CD1c-positive myeloid dendritic cell (primary cell): Measurements from ENCODE around the gene PDLIM7.
A peak's percentile ranks its signal among the peaks of the same experiment; 100 is the strongest.

Experiments
- DNase-seq: peaks from one replicate; pipeline ENCODE4 v3.0.0-alpha.2; 2016; ENCODE audit errors: extremely low spot score

The PDLIM7 gene

DNA sequence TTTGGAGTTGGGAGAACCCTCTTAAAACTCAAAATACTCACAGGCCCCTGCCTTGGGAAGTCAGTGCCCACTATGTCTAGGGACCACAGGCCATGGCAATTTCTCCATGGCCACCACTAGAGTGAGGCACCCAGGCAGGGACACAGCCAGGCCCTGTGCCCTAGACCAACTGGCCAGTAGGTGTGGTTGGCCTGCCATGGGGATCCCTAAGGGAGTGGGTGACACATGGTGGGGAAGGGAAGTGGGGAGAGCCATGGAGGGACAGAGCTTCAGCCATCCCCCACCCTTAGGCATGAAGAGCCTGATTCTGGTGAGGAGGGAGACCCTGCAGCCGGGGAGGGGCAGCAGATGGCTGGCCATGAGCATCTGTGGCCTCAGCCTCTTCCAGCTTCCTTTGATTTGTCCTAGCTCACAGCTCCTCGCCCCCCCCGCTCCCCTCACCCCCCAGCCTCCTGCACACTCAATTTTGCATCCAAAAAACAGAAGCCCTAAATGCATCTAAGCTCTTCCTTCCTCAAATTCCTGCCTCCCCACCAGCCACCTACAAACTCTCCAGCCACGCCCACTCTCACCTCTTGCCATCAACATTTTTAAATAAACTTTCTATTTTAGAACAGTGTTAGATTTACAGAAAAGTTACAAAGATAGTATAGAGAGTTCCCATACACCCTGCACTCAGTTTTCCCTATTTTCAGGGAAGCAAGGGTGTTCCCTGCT, 22.4 kb downstream of the PDLIM7 start:
- DNase-seq, result peak; percentile 57

DNA sequence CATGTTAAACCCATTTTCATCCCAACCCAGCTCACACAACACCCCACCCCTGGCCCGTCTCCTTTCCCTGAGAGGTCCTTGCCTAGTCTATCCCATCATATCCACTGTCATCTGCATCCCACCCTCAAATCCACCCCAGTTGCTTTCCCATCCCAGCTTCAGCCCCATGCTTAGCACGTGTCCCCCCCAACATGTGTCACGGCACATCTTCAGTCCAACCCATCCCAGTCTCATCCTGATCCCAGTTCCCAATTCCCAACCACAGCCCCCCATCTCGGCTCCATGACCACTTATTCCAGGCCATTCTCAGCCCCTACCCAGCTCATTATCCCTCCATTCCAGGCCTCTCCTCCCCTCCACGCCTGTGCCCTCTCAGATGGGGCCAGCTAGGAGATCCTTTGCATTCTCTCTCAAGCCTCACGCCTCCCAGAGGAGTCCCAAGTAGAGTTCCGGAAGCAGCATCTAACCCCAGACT, 23.4 kb downstream of the PDLIM7 start:
- DNase-seq, result no peak

DNA sequence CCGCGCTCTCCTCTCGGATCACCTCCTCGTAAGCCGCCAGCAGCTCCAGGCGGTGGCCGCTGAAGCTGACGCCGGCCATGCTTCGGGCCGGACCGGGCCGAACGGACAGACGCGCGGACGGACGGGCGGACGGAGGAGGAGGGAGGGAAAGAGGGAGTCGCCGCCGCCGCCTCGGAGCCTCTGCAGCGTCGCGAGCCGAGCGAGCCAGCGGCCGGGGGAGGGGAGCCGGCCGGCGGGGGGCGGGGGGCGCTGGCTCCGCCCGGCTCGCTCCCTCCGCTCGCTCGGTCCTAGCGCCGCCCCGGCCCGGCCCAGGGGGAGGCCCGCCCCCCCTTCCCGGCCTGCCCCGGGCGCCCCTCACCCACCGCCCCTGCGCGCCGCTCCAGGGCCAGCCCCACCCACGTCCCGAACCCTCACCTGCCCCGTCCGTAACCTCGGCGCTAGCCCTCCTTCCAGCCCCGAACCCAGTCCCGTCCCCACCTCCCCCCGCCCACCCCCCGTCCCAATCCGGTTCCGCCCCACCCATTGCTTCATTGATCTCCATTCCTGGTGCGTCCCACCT, 23.9 kb downstream of the PDLIM7 start, which contains the start of gene DBN1:
TSS of gene DBN1 (minus strand) at position 192 of the 559 bp plus-strand sequence. CDS start at position 79, 113 bp downstream.
- DNase-seq, result no peak

DNA sequence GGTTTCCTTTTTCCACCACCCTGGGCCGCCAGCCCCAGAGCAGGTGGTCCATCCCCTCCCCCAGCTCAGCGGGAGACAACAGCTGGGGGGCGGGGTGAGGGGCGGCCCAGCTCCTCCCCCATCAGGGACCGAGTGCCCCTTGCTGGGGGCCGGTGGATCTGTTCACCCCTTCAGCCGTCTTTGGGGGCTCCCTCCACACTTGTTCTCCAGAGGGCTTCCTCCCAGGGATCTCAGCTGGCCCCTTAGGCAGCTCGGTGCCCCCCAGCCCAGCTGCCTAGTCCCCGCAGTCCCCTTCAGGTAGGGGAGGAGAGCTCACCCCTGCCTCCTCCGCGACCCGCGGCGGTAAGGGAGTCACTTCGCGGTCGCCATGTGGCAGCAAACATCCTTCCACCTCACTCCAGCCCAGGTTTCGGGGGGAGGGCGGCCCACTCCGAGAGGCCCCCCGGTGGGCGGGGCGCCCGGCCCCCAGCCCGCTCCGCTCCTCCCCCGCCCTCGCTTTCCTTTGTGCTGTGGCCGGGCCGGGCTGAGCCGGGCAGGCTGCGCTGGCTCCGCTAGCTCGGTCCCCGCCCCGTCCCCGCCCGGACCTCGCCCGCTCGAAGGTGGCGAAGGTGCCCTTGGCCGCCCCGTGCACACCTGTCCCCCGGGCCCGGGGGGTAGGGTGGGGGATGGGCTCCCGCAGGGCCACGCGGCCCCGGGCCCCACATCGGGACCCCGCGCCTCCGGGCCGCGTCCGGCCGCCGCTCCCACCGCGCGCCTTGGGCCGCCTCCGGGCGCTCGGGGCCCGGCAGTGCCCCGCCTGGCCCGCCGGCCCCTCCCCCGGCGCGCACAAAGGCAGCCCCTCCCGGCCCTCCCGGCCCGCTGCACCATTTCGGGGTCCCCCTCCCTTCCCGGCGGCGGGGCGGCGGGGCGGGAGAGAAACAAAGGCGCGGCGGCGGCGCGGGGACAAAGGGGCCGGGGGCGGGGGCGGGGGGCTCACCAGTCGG, 24.7 kb downstream of the PDLIM7 start:
- no peak for DNase-seq

DNA sequence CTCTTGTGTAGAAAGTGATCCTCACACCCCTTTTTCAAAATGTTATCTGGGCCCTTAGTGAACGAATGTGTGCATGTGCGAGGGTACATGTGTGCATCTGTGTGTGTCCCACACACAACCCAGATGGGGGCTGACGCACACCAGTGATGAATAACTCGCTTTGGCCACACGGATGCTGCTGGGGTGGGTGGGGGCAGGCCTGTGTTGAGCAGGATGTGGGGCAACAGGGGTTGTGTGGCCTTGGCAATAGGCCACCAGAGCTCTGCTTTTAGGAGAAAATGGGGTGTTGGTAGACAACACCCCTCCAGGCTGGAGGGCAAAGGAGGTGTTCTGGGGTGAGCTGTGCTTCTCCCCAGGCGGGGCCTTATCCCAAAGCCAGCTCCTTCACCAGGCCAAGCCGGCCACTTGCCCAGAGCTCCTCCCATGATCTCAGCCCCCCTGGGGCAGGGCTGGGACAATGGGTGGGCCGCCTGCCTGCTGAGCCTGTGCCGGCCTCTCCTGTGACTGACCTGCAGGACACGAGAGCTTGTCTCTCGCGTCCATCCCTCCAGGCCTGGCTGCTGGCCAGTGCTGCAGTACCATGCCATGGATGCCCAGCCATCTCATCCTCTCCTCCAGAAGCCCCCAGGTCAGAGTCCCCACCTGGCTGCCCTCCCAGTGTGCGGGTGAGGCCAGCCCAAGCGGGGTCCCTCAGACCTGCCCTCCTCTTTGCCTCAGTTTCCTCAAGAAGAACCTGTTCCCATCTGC, 25.6 kb downstream of the PDLIM7 start:
- no peak for DNase-seq

DNA sequence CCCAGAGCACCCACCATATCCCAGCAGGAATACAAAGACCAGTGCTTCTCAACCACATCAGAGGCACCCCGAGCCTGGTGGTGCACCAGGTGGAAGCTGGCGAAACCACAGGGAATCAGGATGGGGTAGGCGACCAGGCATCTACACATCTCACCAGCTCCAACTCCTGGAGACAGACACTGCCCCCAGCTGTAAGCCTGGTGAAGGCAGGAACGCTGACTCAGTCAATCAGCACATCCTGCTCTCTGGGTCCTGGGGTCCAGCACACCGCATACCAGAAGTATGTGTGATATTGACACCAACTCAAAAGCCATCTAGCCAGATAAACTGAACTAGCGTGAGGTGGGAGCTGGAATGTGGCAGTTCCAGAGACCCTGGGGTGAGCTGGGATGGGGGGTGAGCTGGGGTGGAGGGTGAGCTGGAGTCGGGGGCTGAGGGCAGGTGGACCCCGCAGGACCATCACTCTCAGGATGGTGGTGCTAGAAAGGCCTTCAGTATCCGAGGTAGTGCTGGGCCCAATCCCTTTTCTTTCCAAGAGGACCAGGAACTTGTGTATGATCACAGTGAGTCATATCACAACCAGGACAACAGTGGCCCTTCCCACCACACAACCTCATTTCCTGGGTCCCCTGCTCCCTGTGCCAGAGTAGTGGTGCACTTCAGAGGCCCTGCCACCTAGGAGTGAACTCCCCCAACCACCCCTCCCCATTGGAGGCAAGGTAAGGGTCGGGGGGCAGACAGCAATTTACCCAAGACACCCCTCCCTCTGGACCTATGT, 26.5 kb downstream of the PDLIM7 start:
- DNase-seq, result peak; percentile 48

DNA sequence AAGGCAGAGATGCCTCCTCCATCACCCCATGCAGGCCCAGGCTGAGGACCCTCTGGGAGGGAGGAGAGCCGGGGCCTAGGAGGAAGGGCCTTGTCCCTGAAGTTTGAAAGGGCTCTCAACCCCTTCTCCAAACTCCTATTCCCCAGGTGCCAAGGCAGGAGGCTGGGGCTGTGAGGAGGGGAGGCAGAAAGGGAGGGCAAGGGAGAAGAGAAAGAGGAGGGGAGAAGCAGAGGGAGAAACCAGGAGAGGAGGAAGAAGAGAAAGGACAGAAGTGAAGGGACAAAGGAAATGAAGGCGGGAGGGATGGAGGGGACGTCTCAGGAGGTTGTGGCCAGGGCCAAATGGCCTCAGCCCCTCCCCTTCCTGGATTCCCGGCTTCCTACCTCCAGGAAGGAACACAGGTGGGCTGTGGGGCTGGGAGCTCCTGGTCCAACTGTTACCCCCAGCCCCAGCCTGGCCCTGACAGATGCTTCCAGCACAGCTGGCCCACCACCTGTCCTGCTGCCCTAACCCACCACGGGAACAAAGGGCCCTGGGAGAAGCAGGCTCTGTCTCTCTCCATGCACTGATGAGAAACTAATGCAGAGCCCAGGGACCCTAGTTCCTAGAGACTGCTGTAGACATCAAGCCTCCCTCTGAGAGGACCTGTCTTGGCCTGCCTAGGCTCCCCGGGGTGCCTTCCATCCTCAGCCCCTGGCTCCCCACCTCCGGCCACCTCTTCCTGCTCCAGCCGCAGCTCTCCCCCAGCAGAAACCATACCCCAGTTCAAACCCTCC, 27.5 kb downstream of the PDLIM7 start:
- DNase-seq, result no peak

DNA sequence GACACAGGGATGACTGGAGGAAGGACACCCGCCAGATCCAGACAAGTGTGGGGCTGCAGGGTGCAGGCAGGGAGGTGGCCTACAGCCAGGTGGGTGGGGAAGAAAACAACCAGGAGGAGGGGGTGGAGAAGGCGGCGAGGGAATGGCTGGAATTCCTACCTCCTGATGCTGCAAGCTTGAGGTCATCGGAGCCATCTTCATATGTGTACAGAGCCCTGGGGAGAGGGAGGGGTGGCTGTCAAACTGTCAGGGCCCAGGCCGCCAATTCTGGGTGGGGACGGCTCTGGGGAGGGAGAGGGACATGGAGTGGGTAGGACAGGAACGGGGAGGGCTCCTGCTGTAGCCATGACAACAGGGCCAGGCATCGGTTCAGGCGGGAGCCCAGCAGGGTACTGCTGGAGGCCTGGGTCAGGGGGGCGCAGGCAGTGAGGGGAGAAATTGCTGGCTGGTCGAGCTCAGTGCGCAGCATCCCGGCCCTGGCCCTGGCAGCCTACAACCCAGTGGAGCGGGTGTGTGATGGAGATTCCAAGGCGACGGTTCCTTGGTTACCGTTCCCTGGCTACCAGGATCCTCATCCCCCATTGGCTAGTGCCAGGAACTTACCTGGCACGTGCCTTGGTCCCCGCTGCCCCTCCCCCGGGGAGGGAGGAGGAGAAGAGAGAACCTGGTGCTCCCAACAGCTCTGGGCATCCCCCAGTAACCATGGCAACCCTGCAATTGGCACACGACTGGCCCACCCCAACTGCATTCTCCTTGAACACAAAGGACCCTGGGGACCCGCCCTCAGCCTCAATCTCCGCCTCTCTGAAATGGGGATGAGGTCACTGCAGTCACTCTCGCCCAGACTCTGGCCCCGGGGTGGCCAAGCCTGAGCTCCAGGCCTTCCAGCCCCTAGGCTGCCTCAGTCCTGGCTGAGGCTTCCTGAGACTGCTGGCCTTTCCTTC, 28.4 kb downstream of the PDLIM7 start:
- no peak for DNase-seq

DNA sequence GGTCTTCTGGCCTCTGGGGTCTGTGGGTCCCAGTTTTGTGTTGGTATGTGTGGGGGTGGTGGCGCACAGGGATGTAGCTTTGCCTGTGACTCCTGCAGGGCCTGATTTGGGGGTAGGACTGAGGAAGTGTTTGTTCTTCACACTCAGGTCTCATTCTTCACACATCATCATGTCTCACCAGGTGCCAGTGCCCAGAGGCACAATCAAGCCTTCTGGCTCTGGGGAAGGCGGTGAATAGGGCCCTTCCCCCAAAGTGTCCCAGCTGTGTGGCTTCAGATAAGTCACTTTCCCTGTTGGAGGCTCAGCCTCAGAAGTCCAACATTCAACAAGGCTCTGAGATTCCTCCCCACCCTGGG, 29.1 kb downstream of the PDLIM7 start:
- DNase-seq, result no peak

DNA sequence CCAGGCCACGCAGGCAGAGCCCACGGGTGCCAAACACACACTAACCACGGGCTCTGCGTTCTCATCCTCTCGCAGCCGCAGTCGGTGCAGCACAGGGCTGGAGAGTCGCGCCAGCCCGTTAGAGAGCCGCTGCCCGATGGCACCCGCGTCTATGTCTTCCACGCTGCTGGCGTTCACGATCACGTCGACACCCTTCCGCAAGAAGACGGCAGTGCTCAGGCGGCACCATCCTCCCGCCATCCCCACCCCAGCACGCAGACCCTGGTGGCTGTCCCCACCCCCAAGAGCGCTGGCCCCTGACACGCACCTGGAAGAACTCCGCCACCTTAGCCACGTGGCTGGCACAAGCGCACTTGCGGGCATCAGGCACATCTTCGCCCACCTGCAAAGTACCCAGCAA, 30.0 kb downstream of the PDLIM7 start:
- no peak for DNase-seq

DNA sequence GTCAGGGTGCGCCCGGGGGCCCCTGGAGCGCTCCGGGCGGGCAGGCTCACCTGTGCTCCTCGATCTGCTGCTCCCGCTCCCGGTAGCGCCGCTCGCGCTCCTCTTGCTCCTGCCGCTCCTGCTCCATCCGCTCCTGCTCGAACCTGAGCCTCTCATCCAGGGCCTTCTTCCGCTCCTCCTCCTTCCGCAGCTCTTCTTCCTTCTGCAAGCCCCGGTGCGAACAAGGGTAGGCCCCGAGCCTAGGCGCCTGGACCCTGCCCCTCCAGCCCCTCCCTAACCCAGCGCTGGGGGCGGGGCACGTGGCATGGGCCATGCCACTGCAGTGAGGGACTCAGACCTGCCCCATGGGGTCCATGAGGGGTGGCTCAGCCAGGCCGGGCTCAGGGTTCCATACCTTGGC, 30.5 kb downstream of the PDLIM7 start:
- DNase-seq, result no peak

DNA sequence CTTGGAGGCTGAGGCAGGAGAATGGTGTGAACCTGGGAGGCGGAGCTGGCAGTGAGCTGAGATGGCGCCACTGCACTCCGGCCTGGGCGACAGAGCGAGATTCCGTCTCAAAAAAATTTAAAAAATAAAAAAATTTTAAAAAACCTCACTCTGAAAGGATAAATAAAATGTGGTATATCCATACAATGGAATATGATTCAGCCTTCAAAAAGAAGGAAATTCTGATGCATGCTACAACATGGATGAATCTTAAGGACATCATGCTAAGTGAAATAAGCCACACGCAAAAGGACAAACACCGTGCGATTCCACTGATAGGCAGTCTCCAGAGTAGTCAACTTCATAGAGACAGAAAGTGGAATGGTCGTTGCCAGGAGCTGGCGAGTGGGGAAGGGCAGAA, 32.4 kb downstream of the PDLIM7 start:
- no peak for DNase-seq

DNA sequence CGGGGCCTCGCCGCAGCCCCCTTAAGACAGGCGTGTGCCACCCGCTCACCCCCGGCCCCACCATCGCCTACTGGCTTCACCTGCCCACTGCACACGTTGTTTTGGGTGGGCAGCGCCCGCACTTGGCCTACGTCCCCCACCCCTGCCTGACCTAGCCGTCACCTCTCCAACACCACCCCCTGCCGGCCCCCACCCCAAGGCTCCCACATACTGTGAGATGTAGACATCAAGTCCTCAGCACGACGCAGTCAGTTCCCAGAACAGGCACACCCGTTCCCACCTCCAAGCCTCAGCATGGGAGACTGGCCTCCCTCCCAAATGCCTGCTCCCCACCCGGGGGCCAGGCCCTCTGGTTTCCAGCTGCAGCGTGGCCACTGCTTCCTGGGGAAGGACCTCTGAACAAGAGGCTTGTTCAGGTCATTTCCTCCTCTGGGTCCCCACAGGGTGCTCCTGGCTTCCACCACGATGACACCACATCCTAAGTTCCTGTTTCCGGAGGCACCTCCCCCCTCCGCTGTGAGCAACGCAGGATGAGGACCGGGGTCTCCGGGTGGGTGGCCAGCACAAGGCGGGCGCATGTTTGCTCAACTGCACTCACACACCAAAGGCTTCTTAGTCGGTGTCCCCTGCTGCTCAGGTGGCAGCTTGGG, 35.3 kb downstream of the PDLIM7 start:
- peak; percentile 79 for DNase-seq

DNA sequence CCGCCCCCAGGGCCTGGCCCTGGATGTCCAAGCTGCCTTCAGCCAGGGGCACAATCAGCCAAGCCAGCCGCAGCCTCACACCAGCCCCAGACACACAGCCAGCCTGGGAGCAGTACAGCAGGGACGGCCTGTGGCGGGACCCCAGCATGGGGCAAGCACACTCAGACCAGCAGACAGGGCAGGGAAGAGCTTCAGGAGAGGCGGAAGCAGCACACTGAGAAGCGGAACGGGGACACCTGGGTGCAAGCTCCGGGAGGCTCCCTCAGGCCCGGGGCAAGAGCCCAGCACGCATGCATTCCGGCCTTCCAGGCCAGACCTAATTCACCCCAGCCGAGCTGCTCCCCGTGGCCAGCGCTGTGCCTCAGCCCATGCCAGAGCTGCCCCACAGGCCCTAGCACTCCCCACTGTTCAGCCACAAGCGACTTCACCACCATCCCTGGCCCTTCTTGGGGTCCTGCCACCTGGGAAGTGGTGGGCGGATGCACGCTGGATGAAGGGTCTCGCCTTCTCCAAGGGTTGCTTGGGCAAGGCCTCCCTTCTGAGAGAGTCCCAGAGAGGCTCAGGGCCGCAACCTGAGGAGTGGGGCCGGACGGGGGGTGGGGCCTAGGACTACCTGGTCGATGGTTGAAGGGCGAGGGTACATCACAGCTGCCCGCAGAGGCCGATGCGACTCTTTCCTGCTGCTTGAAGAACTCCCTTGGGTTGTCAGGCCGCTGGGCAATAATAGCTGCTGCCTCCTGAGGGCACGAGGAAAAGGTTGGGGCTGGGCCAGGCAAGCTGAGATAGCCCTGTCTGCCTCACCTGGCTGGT, 37.4 kb downstream of the PDLIM7 start:
- no peak for DNase-seq

DNA sequence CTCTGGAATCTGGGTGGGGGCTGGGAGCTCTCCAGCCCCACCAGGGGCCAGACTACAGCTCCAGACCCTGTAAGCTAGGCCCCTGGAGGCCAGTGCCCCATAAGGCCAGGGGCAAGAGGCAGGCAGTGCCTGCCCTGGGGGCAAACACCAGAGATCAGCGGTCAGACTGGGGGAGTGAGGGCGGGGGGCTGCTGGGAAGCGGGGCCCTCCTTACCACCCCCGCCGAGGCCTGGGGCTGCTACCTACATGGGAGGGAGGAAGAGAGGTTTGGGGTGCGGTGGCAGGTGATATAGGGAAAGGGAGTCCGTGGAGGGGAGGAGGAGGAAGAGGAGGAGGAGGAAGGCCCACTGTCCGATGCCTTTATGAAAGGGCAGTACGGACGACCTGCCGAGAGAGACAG, 38.0 kb downstream of the PDLIM7 start:
- no peak for DNase-seq

DNA sequence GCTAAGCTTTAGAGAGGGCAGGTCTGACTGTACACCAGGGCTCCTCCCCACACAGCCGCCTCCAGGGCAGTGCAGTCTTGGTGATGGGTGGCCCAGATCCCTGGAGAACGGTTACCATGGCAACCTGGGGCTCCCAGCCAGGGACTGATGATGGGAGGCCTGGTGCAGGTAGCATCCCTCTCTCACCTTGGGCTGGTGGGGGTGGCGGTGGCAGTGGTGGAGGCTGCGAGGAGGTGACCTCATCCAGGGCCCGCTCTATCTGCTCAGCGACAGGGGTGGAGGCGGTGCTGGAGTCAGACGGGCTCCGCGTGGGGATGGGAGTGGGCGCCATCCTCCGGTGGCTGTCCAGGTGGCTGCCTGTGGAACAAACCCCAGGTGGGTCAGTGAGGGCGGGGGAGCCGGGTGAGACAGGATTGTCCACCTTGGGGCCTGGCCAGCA, 38.5 kb downstream of the PDLIM7 start:
- no peak for DNase-seq

DNA sequence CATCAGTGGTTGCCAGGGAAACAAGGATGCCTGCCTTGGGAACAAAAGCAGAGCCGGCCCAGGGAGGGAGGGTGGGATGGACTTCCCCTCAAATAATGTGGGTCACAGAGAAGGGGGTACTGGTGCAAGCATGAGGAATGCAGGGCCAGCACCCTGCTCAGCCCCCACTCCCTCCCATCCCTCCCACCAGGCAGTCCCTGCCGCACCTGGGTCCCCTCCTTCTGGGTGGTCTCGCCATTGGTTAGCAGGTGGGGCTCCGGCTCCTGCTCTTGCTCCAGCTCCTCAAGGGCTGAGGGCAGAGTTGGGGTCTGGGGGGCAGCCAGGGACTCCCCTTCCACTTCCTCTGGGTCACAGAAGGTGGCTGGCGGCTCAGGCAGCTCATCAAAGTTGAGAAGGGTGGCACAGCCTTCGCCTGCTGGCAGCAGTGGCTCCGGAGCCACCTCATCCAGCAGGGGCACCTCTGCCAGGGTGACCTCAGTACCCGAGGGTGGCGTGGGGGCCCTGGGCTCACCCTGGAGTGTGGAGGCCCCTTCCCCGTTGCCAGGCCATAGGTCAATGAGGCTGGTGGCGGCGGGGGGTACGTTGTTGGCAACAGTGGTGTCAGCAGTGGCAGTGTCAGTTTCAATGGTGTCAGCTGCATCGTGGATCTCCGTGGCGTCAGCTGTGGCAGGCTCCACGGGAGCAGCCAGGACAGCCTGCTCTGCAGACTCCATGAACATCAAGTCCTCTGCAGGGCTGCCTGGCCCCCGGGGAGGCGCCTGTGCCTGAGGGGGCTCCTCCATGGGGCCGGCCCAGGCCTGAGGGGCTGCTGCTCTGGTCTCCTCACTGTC, 39.3 kb downstream of the PDLIM7 start:
- no peak for DNase-seq
